Caco-2 (cell line): ENCODE results near the gene CISD1. TPM values are rescaled to one million over a fixed set of nuclear protein-coding genes. Genes with fewer than 3 reads are reported as not detected.

Experiments
- BruUV-seq: library from RNA; stranded (reverse); fragments of 400-500 nt; replicated peaks from 2 replicates; lab custom pipeline; 2021; lab: Mats Ljungman, UMichigan
- CTCF ChIA-PET: fragments of 300-600 bp; sonication (Branson Sonifier 250); formaldehyde crosslinking; loops from one replicate; lab custom pipeline; 2022; ENCODE audit warnings: antibody characterized with exemption; lab: Charles Lee
- POLR2A ChIA-PET: fragments of 300-600 bp; sonication (Branson Sonifier 250); formaldehyde crosslinking; loops from one replicate; lab custom pipeline; 2022; ENCODE audit warnings: antibody characterized with exemption; lab: Charles Lee
- DNase-seq, 2 experiments: peaks; one replicate each; pipeline versions ENCODE4 v3.0.0 to v3.0.0-alpha.2; 2020 to 2022
- H3K27me3 ChIP-seq: replicated peaks from 2 replicates; pipeline ENCODE4 v1.6.0; 2011; ENCODE audit warnings: low read length; ENCODE audit not compliant: control insufficient read depth, insufficient read depth
- H3K36me3 ChIP-seq: 2 replicates; pipeline ENCODE4 v1.5.1; 2011; ENCODE audit warnings: low read length; ENCODE audit not compliant: control insufficient read depth, insufficient read depth
- H3K4me1 ChIP-seq: fragments of 250-450 bp; sonication (Bioruptor Pico); 2 replicates; pipeline ENCODE4 v1.5.1; 2020; ENCODE audit warnings: mild to moderate bottlenecking
- H3K4me3 ChIP-seq: 2 replicates; pipeline ENCODE4 v1.5.1; 2011; ENCODE audit warnings: low read depth, mild to moderate bottlenecking, control low read depth, low read length
- H3K9me3 ChIP-seq: fragments of 250-450 bp; sonication (Bioruptor Pico); 2 replicates; pipeline ENCODE4 v1.5.1; 2020; ENCODE audit warnings: mild to moderate bottlenecking, moderate library complexity
- H3K27ac Mint-ChIP-seq: one replicate; pipeline ENCODE4 v1.8.0; 2022; ENCODE audit warnings: mixed read lengths; ENCODE audit not compliant: unreplicated experiment
- H3K27me3 Mint-ChIP-seq: one replicate; pipeline ENCODE4 v1.8.0; 2022; ENCODE audit warnings: mixed read lengths; ENCODE audit not compliant: insufficient read depth, unreplicated experiment
- H3K36me3 Mint-ChIP-seq: one replicate; pipeline ENCODE4 v1.8.0; 2022; ENCODE audit warnings: mild to moderate bottlenecking, mixed read lengths; ENCODE audit not compliant: insufficient read depth, unreplicated experiment
- H3K4me1 Mint-ChIP-seq: one replicate; pipeline ENCODE4 v1.8.0; 2022; ENCODE audit warnings: low read depth, mixed read lengths; ENCODE audit not compliant: unreplicated experiment
- H3K4me3 Mint-ChIP-seq: one replicate; pipeline ENCODE4 v1.8.0; 2022; ENCODE audit warnings: mild to moderate bottlenecking, moderate library complexity, mixed read lengths; ENCODE audit not compliant: unreplicated experiment
- H3K9me3 Mint-ChIP-seq: one replicate; pipeline ENCODE4 v1.8.0; 2022; ENCODE audit warnings: mixed read lengths; ENCODE audit not compliant: unreplicated experiment
- intact Hi-C: fragments of 100-400 bp; cut with micrococcal nuclease; formaldehyde crosslinking; loops from one replicate; pipeline ENCODE4 v1.10.0; 2022; ENCODE audit not compliant: unreplicated experiment
- total RNA-seq: library from RNA; stranded (reverse); gene quantifications from 2 replicates; pipeline ENCODE4 v1.2.3, GENCODE V29; 2022
- TF ChIP-seq, protein P1 (sequence below), 2 experiments: fragments of 200-600 bp in 1 of 2; IDR thresholded peaks; 1 replicate in 1 of 2; 2 replicates in 1 of 2; pipeline versions ENCODE4 v1.5.1 to v1.8.0; 2011 to 2022; ENCODE audit warnings: antibody characterized with exemption in 1 of 2, control low read depth in 1 of 2, inconsistent platforms in 1 of 2, low read depth in 1 of 2, low read length in 1 of 2, mild to moderate bottlenecking in 1 of 2, moderate library complexity in 1 of 2; ENCODE audit not compliant: insufficient read depth in 1 of 2, severe bottlenecking in 1 of 2, unreplicated experiment in 1 of 2

The CISD1 gene
- total RNA-seq, 1 experiment from 2014 or later, result 98.3 TPM

DNA sequence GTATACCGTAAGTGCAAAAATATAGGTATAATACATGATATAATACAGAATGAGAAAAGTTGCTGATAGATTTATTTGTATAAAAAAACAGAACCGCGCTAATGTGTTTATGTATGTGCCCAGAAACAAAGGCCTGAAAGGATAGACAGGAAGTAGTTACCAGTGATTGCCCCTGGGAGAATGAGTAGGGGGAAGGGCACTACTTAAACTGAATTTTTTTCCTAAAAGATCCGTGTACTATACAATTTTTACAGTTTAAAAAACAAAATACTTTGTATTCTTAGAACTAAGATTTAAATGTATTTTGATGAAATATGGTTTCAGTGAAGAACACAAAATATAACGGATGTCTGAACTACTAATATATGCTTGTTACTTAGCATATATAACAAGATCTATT is 4.2 kb upstream of the CISD1 start:
- TF ChIP-seq, protein P1, sequence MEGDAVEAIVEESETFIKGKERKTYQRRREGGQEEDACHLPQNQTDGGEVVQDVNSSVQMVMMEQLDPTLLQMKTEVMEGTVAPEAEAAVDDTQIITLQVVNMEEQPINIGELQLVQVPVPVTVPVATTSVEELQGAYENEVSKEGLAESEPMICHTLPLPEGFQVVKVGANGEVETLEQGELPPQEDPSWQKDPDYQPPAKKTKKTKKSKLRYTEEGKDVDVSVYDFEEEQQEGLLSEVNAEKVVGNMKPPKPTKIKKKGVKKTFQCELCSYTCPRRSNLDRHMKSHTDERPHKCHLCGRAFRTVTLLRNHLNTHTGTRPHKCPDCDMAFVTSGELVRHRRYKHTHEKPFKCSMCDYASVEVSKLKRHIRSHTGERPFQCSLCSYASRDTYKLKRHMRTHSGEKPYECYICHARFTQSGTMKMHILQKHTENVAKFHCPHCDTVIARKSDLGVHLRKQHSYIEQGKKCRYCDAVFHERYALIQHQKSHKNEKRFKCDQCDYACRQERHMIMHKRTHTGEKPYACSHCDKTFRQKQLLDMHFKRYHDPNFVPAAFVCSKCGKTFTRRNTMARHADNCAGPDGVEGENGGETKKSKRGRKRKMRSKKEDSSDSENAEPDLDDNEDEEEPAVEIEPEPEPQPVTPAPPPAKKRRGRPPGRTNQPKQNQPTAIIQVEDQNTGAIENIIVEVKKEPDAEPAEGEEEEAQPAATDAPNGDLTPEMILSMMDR (IDR thresholded peaks at IDR 0.05; ENCODE audit: insufficient read depth in 1 of 2, low read depth in 1 of 2, low read length in 1 of 2, severe bottlenecking in 1 of 2, unreplicated experiment in 1 of 2), result no peak
- Histone ChIP-seq H3K9me3 (no peaks in the 10 kb centered on the region), H3K27me3 (no peaks in the 10 kb centered on the region), H3K36me3 (no peaks in the 10 kb centered on the region; the same call in 1 of the 2 replicates), H3K4me1 (peaks cover 12% of the 10 kb centered on the region), H3K4me3 (0 out of 2 replicates have a peak overlapping the region, but pooled peaks have one; percentile 100)
- Mint-ChIP-seq H3K4me3 (no peak overlapping the region), H3K36me3 (peaks cover 29% of the 10 kb centered on the region), H3K27me3 (no peaks in the 10 kb centered on the region), H3K27ac (no peak overlapping the region), H3K9me3 (no peaks in the 10 kb centered on the region), H3K4me1 (no peaks in the 10 kb centered on the region)
- intact Hi-C loops, result no loop called here
- CTCF ChIA-PET, result no interaction called here
- BruUV-seq, result no TSS peak
- no peak for DNase-seq
- POLR2A ChIA-PET, result no interaction called here

DNA sequence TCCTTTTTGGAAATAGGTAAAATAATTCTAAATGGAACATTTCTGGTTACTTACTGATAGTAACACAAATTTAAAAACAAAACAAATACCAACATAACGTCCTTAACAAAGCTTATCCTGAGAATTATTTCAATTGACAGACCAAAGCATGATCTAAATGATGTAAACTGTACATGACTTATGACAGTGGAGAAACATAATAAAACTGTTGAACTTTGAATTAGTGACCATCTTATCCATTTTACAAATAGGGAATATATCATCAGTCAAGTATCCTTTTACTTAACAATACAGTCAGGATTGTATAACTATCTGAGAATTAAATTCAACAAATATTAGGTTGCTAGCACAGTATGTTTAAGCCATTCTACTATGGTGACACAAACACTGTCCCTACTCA is 3.7 kb upstream of the CISD1 start:
- BruUV-seq, result no TSS peak
- H3K4me3 Mint-ChIP-seq, result peak overlapping the region; percentile 96
- H3K27me3 Mint-ChIP-seq, result no peaks in the 10 kb centered on the region
- H3K36me3 Mint-ChIP-seq, result peaks cover 29% of the 10 kb centered on the region
- intact Hi-C loops, result no loop called here
- DNase-seq, result no peak
- H3K27me3 ChIP-seq, result no peaks in the 10 kb centered on the region
- H3K4me1 ChIP-seq, result peaks cover 13% of the 10 kb centered on the region
- no peaks in the 10 kb centered on the region; the same call in 1 of the 2 replicates for H3K36me3 ChIP-seq
- H3K4me1 Mint-ChIP-seq, result no peaks in the 10 kb centered on the region
- TF ChIP-seq, protein P1 (IDR thresholded peaks at IDR 0.05; ENCODE audit: insufficient read depth in 1 of 2, low read depth in 1 of 2, low read length in 1 of 2, severe bottlenecking in 1 of 2, unreplicated experiment in 1 of 2), result no peak
- peak overlapping the region; percentile 100 for H3K4me3 ChIP-seq
- H3K9me3 Mint-ChIP-seq, result no peaks in the 10 kb centered on the region
- H3K27ac Mint-ChIP-seq, result no peak overlapping the region
- CTCF ChIA-PET, result no interaction called here
- no peaks in the 10 kb centered on the region for H3K9me3 ChIP-seq
- POLR2A ChIA-PET, result no interaction called here

DNA sequence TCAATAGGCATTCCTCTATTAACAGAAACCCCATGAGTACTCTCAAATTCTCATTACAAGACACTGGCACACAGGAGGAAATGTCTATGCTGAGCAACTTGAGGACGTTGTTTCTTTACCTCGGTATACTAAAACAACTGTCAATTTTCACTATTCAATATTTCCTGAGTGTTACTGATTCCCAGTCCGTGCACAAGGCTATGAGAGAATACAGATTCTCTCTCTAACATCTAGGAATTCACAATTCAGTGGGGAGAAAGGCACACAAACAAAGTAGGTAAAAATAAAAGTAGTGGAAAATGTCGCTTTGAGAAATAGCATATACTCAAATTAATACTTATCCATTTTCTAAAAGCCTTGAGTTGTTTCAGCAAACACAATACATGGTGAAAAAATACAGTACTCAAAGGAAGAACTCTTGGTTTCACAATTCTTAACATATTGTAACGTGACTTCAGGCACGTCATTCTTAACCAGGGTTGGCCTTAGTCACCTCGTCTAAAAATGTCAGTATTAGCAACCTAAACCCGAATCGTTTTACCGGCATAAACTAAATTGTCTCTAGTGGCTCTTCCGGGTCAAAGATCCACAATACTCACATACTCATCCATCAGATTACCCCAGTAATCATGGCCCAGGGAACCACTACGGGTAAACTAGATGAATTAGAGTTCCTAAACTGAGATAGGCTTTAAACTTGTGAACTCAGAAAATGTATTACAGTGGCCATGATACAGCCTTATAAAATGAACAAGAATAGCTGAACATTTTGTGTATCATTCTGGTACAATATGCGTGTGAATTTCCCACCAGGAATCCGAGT is 2.7 kb upstream of the CISD1 start:
- Mint-ChIP-seq H3K9me3 (no peaks in the 10 kb centered on the region), H3K4me1 (no peaks in the 10 kb centered on the region), H3K36me3 (peaks cover 29% of the 10 kb centered on the region), H3K4me3 (peak overlapping the region; percentile 96), H3K27me3 (no peaks in the 10 kb centered on the region), H3K27ac (peak overlapping the region; percentile 98)
- peak in 1 of 2 experiments; percentile 30 for DNase-seq
- Histone ChIP-seq H3K4me1 (peaks cover 18% of the 10 kb centered on the region), H3K9me3 (no peaks in the 10 kb centered on the region), H3K4me3 (peak overlapping the region; percentile 100), H3K36me3 (no peaks in the 10 kb centered on the region; the same call in 1 of the 2 replicates), H3K27me3 (no peaks in the 10 kb centered on the region)
- intact Hi-C loops, result no loop called here
- ChIA-PET CTCF (interaction anchor here (1.2 kb wide), 1 partner anchor 25 kb away, joined by 3 read pairs; no protein-coding TSS in a partner anchor), POLR2A (interaction anchor here (1.8 kb wide), 1 partner anchor 27 kb away, joined by 7 read pairs; no protein-coding TSS in a partner anchor)
- BruUV-seq, result TSS peak; percentile 36
- TF ChIP-seq, protein P1 (IDR thresholded peaks at IDR 0.05; ENCODE audit: insufficient read depth in 1 of 2, low read depth in 1 of 2, low read length in 1 of 2, severe bottlenecking in 1 of 2, unreplicated experiment in 1 of 2), result no peak
